KMS-11 (cell line): ENCODE results near the gene EXOC1.

Experiments used
- H2AFZ ChIP-seq: fragments of 200-600 bp; sonication (generic); 2 replicates; pipeline ENCODE4 v1.6.1; 2016; ENCODE audit warnings: antibody characterized with exemption, mixed run types, low read depth
- H3K27ac ChIP-seq: fragments of 200-600 bp; sonication (generic); 2 replicates; pipeline ENCODE4 v1.6.1; 2016; ENCODE audit warnings: mild to moderate bottlenecking, mixed run types
- H3K27me3 ChIP-seq: fragments of 200-600 bp; sonication (generic); 2 replicates; pipeline ENCODE4 v1.6.1; 2017; ENCODE audit warnings: mild to moderate bottlenecking, low read depth, mixed run types, moderate library complexity; ENCODE audit not compliant: insufficient read depth
- H3K36me3 ChIP-seq: fragments of 200-600 bp; sonication (generic); 2 replicates; pipeline ENCODE4 v1.6.1; 2017; ENCODE audit warnings: mild to moderate bottlenecking, mixed run types; ENCODE audit not compliant: insufficient read depth
- H3K4me1 ChIP-seq: fragments of 200-600 bp; sonication (generic); 2 replicates; pipeline ENCODE4 v1.6.1; 2016; ENCODE audit warnings: mild to moderate bottlenecking, low read depth, mixed run types; ENCODE audit not compliant: poor library complexity, severe bottlenecking
- H3K4me2 ChIP-seq: fragments of 200-600 bp; sonication (generic); 2 replicates; pipeline ENCODE4 v1.7.0; 2016; ENCODE audit warnings: mild to moderate bottlenecking, mixed run types
- H3K4me3 ChIP-seq: fragments of 200-600 bp; sonication (generic); IDR thresholded peaks from 2 replicates; pipeline ENCODE4 v1.6.1; 2017; ENCODE audit warnings: low read depth, low read length, mixed read lengths; ENCODE audit not compliant: insufficient read depth
- H3K79me2 ChIP-seq: fragments of 200-600 bp; sonication (generic); 2 replicates; pipeline ENCODE4 v1.6.1; 2016; ENCODE audit warnings: low read depth, mixed run types; ENCODE audit not compliant: insufficient read depth
- H3K9ac ChIP-seq: fragments of 200-600 bp; sonication (generic); 2 replicates; pipeline ENCODE4 v1.6.1; 2016; ENCODE audit warnings: mild to moderate bottlenecking, mixed run types
- H4K20me1 ChIP-seq: fragments of 200-600 bp; sonication (generic); 2 replicates; pipeline ENCODE4 v1.6.1; 2016; ENCODE audit warnings: mild to moderate bottlenecking, mixed run types; ENCODE audit not compliant: insufficient read depth
- CTCF ChIP-seq: fragments of 200-600 bp; sonication (generic); conservative IDR thresholded peaks from 2 replicates; pipeline ENCODE4 v1.6.1; 2017; ENCODE audit warnings: low read depth, mild to moderate bottlenecking, antibody characterized with exemption, low read length, moderate library complexity, mixed read lengths

EXOC1 gene

GRCh38 chr4:55921093-55921492, 67.6 kb downstream of the EXOC1 start:
- no peak for TF ChIP-seq CTCF
- Histone ChIP-seq H3K36me3 (no peaks in the 10 kb centered on the region), H3K27me3 (no peaks in the 10 kb centered on the region), H3K4me1 (no peaks in the 10 kb centered on the region), H3K4me3 (no peak overlapping the region), H3K27ac (no peak overlapping the region), H3K79me2 (no peaks in the 10 kb centered on the region), H3K4me2 (no peak overlapping the region), H4K20me1 (no peaks in the 10 kb centered on the region), H2AFZ (no peak overlapping the region), H3K9ac (no peak overlapping the region)

- Histone ChIP-seq H3K27me3 (no peaks in the 10 kb centered on the region), H3K79me2 (no peaks in the 10 kb centered on the region), H3K4me3 (no peak overlapping the region), H3K9ac (no peak overlapping the region), H3K27ac (no peak overlapping the region), H3K4me2 (no peak overlapping the region), H2AFZ (no peak overlapping the region), H4K20me1 (no peaks in the 10 kb centered on the region), H3K4me1 (no peaks in the 10 kb centered on the region), H3K36me3 (no peaks in the 10 kb centered on the region)
- TF ChIP-seq CTCF, result no peak
These were observed 71.8 kb downstream of the EXOC1 start for GRCh38 chr4:55925241-55925640.

GRCh38 chr4:55926610-55927009, 73.2 kb downstream of the EXOC1 start:
- no peaks in the 10 kb centered on the region for H4K20me1 ChIP-seq
- H3K27me3 ChIP-seq, result no peaks in the 10 kb centered on the region
- no peaks in the 10 kb centered on the region for H3K79me2 ChIP-seq
- no peak overlapping the region for H3K4me2 ChIP-seq
- no peak overlapping the region for H2AFZ ChIP-seq
- no peaks in the 10 kb centered on the region for H3K36me3 ChIP-seq
- H3K27ac ChIP-seq, result no peak overlapping the region
- no peak for TF ChIP-seq CTCF
- H3K4me1 ChIP-seq, result no peaks in the 10 kb centered on the region
- no peak overlapping the region for H3K9ac ChIP-seq
- no peak overlapping the region for H3K4me3 ChIP-seq

GRCh38 chr4:55927803-55928437, 74.5 kb downstream of the EXOC1 start:
- Histone ChIP-seq H3K36me3 (no peaks in the 10 kb centered on the region), H2AFZ (no peak overlapping the region), H3K4me1 (no peaks in the 10 kb centered on the region), H3K9ac (no peak overlapping the region), H3K27ac (no peak overlapping the region), H3K27me3 (no peaks in the 10 kb centered on the region), H4K20me1 (no peaks in the 10 kb centered on the region), H3K79me2 (no peaks in the 10 kb centered on the region), H3K4me2 (no peak overlapping the region), H3K4me3 (no peak overlapping the region)
- TF ChIP-seq CTCF, result no peak
